SH-SY5Y (cell line): ENCODE measurements around the gene GLTPD2.

ENCODE experiments used
- GATA2 ChIP-seq: IDR thresholded peaks from 2 replicates; pipeline ENCODE4 v1.6.1; 2011; ENCODE audit warnings: mild to moderate bottlenecking, low read depth, low read length
- GATA3 ChIP-seq: IDR thresholded peaks from 2 replicates; pipeline ENCODE4 v1.6.1; 2011; ENCODE audit warnings: low read depth, mild to moderate bottlenecking, low read length, moderate library complexity

GLTPD2 gene

GRCh38 chr17:4788807-4789700 lies at the start of gene GLTPD2:
Gene GLTPD2, plus strand, starts transcription at chr17:4788964. Its CDS starts 48 bp downstream, at chr17:4789012.
- TF ChIP-seq GATA2 (no peak), GATA3 (no peak)

- TF ChIP-seq GATA2 (no peak), GATA3 (no peak)
These were observed 49.4 kb upstream of the GLTPD2 start, which contains the start of the genes CXCL16 and ZMYND15 for GRCh38 chr17:4739122-4740024. Gene CXCL16, minus strand, starts transcription at chr17:4739928. Its CDS starts 589 bp downstream, at chr17:4739339. Gene ZMYND15, plus strand, starts transcription at chr17:4739833. Its CDS starts 716 bp downstream, at chr17:4740549.

GRCh38 chr17:4740025-4740351 lies 48.8 kb upstream of the GLTPD2 start:
- TF ChIP-seq GATA2 (no peak), GATA3 (no peak)

DNA sequence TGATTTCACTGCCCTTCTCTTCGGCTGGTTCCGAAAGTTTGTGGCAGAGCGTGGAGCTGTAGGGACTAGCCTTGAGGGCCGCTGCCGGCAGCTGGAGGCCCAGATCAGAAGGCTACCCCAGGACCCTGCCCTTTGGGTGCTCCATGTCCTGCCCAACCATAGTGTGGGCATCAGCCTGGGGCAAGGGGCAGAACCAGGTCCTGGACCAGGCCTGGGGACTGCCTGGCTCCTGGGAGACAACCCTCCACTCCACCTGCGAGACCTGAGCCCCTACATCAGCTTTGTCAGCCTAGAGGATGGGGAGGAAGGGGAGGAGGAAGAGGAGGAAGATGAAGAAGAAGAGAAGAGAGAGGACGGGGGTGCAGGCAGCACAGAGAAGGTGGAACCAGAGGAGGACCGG lies 48.2 kb upstream of the GLTPD2 start:
- TF ChIP-seq GATA3 (no peak), GATA2 (no peak)

DNA sequence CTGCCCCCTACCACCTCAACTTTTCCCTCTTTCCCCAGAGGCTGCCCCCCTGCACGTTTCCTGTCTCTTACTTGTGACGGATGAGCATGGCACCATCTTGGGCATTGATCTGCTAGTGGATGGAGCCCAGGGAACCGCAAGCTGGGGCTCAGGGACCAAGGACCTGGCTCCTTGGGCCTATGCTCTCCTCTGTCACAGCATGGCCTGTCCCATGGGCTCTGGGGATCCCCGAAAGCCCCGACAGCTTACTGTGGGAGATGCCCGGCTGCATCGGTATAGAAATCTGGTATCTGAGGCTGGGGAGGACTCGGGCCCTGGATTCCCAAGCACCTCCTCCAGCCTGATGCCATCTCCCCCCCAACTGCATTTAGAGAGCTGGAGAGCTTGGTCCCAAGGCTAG lies 47.2 kb upstream of the GLTPD2 start:
- TF ChIP-seq GATA2 = no peak
- TF ChIP-seq GATA3 = no peak

GRCh38 chr17:4742133-4742532 lies 46.6 kb upstream of the GLTPD2 start:
- TF ChIP-seq GATA3 (no peak), GATA2 (no peak)

- no peak for TF ChIP-seq GATA3
- TF ChIP-seq GATA2 = no peak
These were observed 46.1 kb upstream of the GLTPD2 start for GRCh38 chr17:4742629-4743028.

DNA sequence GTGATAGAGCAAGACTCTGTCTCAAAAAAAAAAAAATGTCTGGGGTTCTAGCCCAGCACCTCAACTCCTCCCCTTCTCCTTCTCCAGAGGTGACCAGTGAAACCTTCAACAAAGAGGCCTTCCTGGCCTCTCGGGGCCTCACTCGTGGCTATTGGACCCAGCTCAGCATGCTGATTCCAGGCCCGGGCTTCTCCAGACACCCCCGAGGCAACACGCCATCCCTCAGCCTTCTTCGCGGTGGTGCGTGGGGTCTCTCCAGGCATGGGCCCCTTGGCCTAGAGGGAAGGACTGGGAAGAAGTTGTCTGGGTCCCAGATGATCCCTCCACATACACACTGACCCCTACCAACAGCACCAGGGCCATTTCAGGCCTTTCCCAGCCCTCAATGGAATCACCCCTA lies 45.5 kb upstream of the GLTPD2 start:
- TF ChIP-seq GATA3 = no peak
- no peak for TF ChIP-seq GATA2

DNA sequence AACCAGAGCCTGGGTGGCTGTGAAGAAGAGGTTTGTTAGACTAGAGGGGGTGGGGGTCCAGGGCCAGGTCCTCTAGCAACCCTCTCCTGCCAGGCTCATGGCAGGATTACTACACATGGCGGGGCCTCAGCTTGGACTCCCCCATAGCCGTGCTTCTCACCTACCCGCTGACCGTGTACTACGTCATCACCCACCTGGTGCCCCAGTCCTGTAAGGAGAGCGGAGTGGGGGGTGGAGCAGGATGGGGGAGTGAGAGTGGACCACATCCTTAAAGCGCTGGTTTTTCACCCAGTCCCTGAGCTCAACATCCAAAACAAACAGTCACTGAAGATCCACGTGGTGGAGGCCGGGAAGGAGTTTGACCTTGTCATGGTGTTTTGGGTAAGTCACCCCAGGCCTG lies 44.9 kb upstream of the GLTPD2 start:
- TF ChIP-seq GATA3 = no peak
- TF ChIP-seq GATA2 = no peak

- TF ChIP-seq GATA3 (no peak), GATA2 (no peak)
These were observed 43.5 kb upstream of the GLTPD2 start for GRCh38 chr17:4744999-4745969.

DNA sequence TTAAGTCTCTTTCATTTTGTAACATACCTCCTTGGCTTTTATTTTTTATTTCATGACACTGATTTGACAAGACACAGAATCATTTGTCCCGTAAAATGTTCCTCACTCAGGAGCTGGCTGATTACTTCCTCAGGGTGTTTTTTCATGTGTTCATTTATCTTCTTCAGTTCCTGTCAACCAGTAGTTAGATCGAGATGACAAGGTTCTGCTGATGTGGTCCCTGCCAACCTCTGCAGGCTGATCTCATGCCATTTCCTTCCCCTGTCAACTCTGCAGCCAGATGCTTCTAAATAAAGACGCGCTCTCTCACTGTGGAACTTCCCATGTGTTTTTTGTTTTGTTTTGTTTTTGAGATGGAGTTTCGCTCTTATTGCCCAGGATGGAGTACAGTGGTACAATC lies 40.9 kb upstream of the GLTPD2 start:
- TF ChIP-seq GATA3 = no peak
- peak; percentile 12; the same call in 1 of the 2 replicates for TF ChIP-seq GATA2

- no peak for TF ChIP-seq GATA3
- TF ChIP-seq GATA2 = no peak
These were observed 40.1 kb upstream of the GLTPD2 start for GRCh38 chr17:4748686-4749085.

DNA sequence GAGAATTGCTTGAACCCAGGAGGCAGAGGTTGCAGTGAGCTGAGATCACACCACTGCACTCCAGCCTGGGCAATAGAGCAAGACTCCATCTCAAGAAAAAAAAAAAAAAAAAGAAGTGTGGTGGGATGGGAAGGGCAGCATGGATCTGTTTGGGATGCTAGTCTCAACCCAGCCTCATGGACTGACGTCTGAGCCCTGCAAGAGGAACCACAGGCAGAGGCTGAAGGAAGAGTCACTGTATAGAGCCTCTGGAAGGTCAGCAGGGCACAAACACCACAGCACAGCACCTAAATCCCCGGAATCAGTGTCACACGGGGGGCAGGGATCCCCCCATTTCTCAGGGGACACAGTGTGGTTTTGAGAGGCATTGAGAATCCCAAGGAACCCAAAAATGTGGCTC lies 38.2 kb upstream of the GLTPD2 start:
- TF ChIP-seq GATA3 (no peak), GATA2 (no peak)
